Skin of body (tissue), 2 donors: ENCODE data around the gene TMEM212. TPM values are rescaled to one million over a fixed set of nuclear protein-coding genes. Genes with fewer than 3 reads are reported as not detected.
"Not testable (repeated sequence)": the region's sequence is repeated elsewhere in the genome, so short reads cannot be mapped to it uniquely, and the experiment has no call there.

Experiments
- DNase-seq: peaks from one replicate; lab custom pipeline; 2025; lab: John Stamatoyannopoulos, UW
- total RNA-seq: library from RNA; depleted of rRNA; stranded (reverse); fragments of >200 nt; gene quantifications from one replicate; pipeline ENCODE4 v1.2.3, GENCODE V29; 2014

Gene TMEM212
- total RNA-seq, 1 donor from 2014 or later, result not detected

GRCh38 chr3:171854649-171855305, 11.6 kb downstream of the TMEM212 start:
- no peak for DNase-seq

- not testable (repeated sequence) for DNase-seq
These were observed 15.6 kb downstream of the TMEM212 start for GRCh38 chr3:171858770-171859169.

GRCh38 chr3:171860830-171861535, 17.8 kb downstream of the TMEM212 start:
- peak; percentile 50 for DNase-seq

GRCh38 chr3:171862392-171862791, 19.2 kb downstream of the TMEM212 start:
- no peak for DNase-seq

GRCh38 chr3:171862993-171863521, 19.9 kb downstream of the TMEM212 start:
- DNase-seq, result peak; percentile 14

- DNase-seq, result no peak
These were observed 20.8 kb downstream of the TMEM212 start for GRCh38 chr3:171863920-171864319.

GRCh38 chr3:171865191-171865865, 22.2 kb downstream of the TMEM212 start:
- DNase-seq, result no peak

- no peak for DNase-seq
These were observed 24.8 kb downstream of the TMEM212 start for GRCh38 chr3:171867981-171868380.

- no peak for DNase-seq
These were observed 28.5 kb downstream of the TMEM212 start for GRCh38 chr3:171871392-171872274.

- no peak for DNase-seq
These were observed 30.4 kb downstream of the TMEM212 start for GRCh38 chr3:171873580-171873979.

- DNase-seq, result peak; percentile 96
These were observed 31.1 kb downstream of the TMEM212 start for GRCh38 chr3:171874251-171874681.

- DNase-seq, result peak; percentile 56
These were observed 31.7 kb downstream of the TMEM212 start for GRCh38 chr3:171874879-171875278.

- DNase-seq, result no peak
These were observed 32.8 kb downstream of the TMEM212 start for GRCh38 chr3:171875923-171876412.

GRCh38 chr3:171876680-171877147, 33.6 kb downstream of the TMEM212 start:
- DNase-seq, result peak; percentile 74

GRCh38 chr3:171878461-171879225, 35.5 kb downstream of the TMEM212 start:
- DNase-seq, result peak; percentile 76

- no peak for DNase-seq
These were observed 36.3 kb downstream of the TMEM212 start for GRCh38 chr3:171879472-171879871.

GRCh38 chr3:171880101-171880870, 37.1 kb downstream of the TMEM212 start:
- DNase-seq, result no peak

- DNase-seq, result no peak
These were observed 38.1 kb downstream of the TMEM212 start for GRCh38 chr3:171881251-171881650.

GRCh38 chr3:171883257-171883892, 40.2 kb downstream of the TMEM212 start:
- no peak for DNase-seq
